GM19351 (cell line): ENCODE results near the gene ZNF100.
"Not testable (repeated sequence)": the region's sequence is repeated elsewhere in the genome, so short reads cannot be mapped to it uniquely, and the experiment has no call there.

Experiments used
- ATAC-seq: cut with Tn5 transposase; IDR thresholded peaks from one replicate; pipeline ENCODE4 v1.9.1; 2021; ENCODE audit warnings: mild to moderate bottlenecking, moderate library complexity; ENCODE audit not compliant: unreplicated experiment

Gene ZNF100

GRCh38 chr19:21705393-21705792 lies 62.0 kb downstream of the ZNF100 start:
- ATAC-seq = no peak

GRCh38 chr19:21704320-21704719 lies 63.1 kb downstream of the ZNF100 start:
- no peak for ATAC-seq

GRCh38 chr19:21699197-21699596 lies 68.2 kb downstream of the ZNF100 start:
- no peak for ATAC-seq

GRCh38 chr19:21698215-21698614 lies 69.2 kb downstream of the ZNF100 start:
- no peak for ATAC-seq

- ATAC-seq = no peak
Measured at GRCh38 chr19:21697698-21698097, 69.7 kb downstream of the ZNF100 start.

GRCh38 chr19:21694171-21694906 lies 73.0 kb downstream of the ZNF100 start:
- no peak for ATAC-seq

- ATAC-seq = no peak
Measured at GRCh38 chr19:21693399-21693798, 74.0 kb downstream of the ZNF100 start.

GRCh38 chr19:21691661-21692060 lies 75.7 kb downstream of the ZNF100 start:
- ATAC-seq = no peak

- ATAC-seq = no peak
Measured at GRCh38 chr19:21688464-21688863, 78.9 kb downstream of the ZNF100 start.

- no peak for ATAC-seq
Measured at GRCh38 chr19:21680671-21681070, 86.7 kb downstream of the ZNF100 start.

- ATAC-seq = no peak
Measured at GRCh38 chr19:21680026-21680425, 87.4 kb downstream of the ZNF100 start.

GRCh38 chr19:21677696-21678418 lies 89.5 kb downstream of the ZNF100 start:
- no peak for ATAC-seq

GRCh38 chr19:21674454-21674853 lies 92.9 kb downstream of the ZNF100 start:
- ATAC-seq = no peak

GRCh38 chr19:21673479-21673878 lies 93.9 kb downstream of the ZNF100 start:
- ATAC-seq = not testable (repeated sequence)
